ENCODE data around the gene NRG2.

DNA sequence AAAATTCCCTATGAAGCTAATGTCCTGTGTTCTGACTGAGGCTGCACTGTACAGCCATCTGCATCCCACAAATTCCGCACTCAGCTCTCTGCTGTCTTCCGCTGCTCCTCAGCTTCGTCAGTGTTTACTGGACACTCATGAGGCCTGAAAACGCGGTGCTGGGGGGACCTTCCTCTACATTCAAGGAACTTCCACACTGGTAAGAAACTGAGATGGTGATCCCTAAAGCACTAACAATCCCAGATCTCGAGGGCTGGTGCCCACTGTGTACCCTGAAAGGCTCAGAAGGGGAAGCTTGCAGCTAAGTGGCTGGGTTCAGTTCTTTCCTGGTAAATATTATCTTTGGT lies 117.9 kb downstream of the NRG2 start:
- TF ChIP-seq CTCF (IDR thresholded peaks at IDR 0.05; ENCODE audit: low read depth, low read length): no peak
- TF ChIP-seq, protein P1, sequence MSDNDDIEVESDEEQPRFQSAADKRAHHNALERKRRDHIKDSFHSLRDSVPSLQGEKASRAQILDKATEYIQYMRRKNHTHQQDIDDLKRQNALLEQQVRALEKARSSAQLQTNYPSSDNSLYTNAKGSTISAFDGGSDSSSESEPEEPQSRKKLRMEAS (IDR thresholded peaks at IDR 0.05; ENCODE audit: low read depth, low read length): no peak
- no peak for TF ChIP-seq POLR2A (IDR thresholded peaks at IDR 0.05; ENCODE audit: extremely low read depth, insufficient read length)

Measured in NB4 (cell line).